Activated CD4-positive, CD25-positive, alpha-beta regulatory T cell (primary cell): Measurements from ENCODE around the gene HDHD5.

Experiments
- DNase-seq, 4 experiments: peaks; one replicate each; lab custom pipeline; 2025; lab: John Stamatoyannopoulos, UW

HDHD5 gene

DNA sequence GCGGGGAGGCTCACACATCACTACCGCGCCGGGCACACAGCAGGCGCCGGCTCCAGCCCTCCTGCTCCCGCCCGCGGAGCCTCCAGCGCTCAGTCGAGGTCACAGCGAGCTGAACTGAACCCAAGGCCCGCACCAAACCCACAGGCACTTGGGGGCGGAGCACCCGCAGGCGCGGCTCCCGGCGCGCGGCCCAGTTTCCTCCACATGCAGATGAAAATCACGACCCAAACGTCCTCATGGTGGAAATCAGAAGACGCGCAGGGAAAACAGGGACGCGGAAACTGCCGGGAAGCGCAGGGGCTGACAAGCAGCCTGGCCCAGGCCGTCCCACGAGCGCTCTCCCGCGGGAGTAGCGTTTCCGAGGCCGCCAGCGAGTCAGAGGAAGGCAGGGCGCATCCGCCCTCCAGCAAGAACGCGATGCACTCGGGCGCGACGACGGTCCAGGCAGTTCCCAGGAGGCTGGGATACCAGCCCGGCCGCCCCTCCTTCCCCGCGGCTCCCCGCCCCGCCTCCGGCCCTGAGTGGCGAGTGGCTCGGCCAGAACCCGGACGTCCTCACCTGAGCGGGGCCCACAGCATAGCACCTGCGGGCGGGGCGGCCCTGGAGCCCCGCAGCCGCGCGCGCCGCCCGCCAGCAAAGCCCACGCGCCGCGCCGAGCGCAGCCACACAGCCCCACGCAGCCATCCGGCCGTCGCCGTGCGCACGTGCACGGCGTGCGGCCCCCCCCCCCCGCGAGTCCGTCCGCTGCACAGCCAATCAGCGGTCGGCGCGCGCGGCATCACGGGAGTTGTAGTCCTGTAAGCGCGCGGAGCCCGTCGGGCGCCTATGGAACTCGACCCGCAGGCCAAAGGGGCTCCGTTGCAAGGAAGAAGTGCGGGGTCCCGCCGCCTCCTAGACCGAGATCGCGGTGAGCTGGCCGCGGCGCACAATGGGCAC, at the start of gene HDHD5:
Gene HDHD5, minus strand, starts transcription at position 710 of the 936 bp plus-strand sequence. Its CDS starts 26 bp downstream, at position 684.
- DNase-seq: peak; percentile 82 to 88 (median 86)

DNA sequence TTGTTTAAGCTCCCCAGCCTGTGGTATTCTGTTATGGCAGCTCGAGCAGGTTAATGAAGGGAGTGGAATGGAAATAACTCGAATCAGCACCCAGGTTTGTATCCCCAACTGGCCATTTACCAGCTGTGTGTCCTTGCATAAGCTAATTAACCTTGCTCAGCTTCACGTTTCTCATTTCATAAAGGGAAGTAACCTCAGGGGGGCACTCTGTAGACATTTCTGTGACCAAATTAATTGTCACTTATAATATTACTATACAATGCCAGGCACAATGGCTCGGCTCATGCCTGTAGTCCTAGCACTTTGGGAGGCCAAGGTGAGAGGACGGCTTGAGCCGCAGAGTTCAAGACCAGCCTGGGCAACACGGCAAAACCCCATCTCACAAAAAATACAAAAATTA, 46.4 kb upstream of the HDHD5 start:
- no peak for DNase-seq

DNA sequence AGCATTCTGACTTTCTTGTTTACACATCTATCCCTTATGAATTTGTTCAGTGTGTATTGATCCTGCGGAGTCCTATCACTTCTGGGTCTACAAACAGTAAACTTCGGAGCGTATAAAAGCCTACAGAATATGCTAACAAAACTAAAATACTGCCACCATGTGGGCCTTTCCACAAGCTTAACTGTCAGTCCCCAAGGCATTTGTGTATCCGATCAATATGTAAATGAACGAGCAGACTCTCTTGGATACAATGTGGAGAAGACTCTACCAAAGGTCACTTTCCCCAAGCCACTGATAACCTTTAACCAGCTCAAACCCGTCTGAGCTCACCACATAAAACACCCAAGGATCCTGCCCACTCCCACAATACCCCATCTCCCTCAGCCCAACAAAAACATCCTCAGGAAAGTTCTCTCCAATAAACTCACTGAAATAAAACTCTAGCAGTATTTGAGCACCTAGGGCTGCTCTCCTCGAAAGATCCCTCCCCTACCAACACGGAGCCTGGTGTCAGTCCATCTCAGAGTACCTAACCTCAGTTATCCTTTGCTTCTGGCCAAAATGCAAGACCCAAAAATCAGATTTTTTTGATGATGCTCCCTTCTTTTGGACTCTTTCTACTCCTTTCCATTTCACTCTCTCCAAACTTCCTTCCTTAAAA, 42.3 kb upstream of the HDHD5 start:
- DNase-seq: no peak

DNA sequence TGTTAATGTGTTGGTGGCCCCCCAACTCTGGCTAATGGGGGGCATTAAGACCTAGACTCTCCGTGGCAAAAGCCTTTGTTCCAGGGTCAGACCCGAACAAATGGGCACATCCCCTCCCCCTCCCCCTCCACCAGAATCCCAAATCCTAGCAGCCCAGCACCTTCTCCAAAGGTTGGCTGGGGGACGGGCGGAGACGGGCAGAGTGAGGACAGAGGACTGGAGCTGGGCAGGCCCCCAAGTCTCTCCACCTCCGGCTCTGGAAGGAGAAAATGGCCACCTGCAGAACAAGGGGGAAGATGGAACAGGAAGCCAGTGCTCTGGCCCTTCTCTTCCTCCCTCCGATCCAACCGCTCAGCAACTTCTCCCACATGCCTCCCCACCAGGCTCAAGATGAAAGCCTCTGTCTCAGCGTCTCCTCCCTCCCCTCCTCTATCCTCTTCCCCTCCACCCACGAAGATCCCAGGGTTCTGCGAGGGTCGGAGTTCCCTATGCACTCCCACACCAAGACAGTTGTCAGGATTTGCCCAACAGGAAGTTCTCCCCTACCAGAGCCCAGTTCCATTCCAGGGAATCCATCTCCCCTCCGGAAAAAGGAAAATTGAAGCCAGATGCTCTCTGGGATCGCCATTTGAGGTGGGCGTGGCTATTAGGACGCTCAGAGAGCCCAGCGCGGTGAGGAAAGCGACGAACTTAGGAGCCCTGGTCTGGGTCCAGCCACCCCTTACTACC, 40.1 kb upstream of the HDHD5 start:
- no peak for DNase-seq

DNA sequence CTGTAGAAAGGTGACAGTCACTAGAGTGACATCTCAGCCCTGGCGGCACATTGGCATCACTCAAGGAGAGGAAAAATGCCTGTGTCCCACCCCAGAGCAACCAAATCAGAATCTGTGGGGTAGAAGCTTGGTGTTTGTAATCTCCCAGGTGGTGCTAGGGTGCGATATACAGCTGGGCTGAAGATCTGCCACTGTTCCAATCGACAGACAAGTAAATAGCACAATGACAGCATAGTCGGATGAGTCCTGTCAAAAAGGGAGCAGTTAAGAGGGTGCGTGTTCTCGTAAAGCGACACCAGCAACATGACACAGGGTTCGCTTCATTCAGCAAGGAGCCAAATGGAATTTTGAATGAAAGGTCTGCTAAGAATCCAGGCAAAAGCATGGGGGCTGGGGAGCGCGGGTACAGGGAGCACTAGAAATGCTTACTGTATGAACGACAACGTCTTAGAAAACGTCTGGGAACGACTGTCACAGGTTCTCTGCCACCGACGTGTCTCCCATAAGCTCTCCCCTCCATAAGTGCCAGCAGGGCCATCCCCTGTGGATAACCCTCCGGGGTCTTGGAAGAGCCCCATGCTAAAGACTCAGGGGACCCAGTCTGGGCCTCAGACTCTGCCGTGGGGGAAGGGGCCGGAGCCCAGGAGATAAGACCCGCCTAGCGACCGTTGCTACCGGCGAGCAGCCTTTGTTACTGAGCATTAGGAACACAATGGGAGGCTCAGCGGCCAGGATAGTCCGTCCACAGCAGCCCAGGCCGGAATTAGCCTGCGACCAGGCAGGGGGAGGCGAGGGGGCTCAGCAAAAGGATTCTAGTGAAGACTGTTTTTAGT, 39.3 kb upstream of the HDHD5 start:
- DNase-seq: no peak

DNA sequence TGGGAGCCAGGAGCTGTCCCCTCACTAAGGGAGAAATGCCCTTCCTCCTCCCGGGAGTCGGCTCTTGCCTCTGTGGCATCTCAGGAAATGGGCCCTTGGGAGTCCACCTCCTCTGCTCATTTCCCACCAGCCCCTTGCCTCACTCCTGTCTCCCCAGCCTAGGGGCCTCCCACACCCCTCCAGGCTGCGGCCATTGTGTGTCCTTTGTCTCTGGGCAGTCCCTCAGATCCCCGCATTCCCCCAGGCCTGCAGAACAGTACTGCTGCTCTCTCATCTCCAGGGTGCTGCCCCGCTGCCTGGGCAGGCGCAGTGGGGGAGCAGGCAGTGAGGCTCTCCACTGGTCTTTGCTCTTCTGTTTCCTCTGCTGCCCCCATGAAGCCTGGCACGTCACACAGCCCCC, 35.1 kb upstream of the HDHD5 start:
- DNase-seq: no peak

DNA sequence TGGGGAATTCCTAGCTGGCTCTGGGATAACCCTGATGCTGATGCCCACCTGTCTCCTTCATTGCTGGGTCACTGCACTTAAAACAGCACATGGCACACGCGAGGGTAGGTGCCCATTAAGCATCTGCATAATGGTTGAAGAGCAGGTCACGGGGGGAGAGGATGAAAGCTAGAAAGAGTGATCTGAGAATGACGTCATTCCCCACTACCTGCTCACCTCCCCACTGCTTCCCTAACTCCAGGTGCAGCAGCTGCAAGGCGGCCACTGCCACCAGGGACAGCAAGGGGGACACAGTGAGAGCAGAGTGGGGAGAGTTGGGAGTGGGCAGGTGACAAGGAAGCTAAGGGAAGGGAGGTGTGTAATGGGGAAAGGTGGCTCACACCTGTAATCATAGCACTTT, 33.1 kb upstream of the HDHD5 start:
- no peak for DNase-seq

DNA sequence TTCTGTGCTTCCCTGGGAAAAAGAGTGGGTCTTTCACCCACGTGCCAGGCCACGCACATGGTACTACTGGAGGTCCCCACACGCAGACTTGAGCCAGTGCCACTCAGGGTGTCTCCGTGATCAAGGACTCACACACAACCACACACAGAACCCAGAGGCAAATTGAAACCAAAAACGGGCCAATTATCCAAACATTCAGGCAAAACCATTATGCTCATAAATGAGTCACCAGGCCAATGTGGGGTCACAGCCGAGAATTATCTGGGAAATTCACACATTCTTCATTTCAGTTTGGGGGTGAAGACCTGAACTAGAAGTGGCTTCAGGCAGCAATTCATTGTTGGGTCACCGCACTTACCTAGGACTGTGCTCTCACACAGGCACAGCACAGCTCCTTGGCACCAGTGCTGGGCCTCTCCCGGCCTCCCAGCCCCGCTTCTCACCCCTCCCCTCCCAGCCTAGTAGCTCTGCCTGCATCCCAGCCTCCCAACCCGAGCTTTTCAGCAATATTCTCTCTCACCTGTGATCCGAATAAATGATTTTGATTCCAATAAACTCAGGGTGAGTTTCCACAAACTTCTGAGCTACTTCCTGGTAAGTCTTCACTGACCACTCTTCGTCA, 32.2 kb upstream of the HDHD5 start:
- no peak for DNase-seq

DNA sequence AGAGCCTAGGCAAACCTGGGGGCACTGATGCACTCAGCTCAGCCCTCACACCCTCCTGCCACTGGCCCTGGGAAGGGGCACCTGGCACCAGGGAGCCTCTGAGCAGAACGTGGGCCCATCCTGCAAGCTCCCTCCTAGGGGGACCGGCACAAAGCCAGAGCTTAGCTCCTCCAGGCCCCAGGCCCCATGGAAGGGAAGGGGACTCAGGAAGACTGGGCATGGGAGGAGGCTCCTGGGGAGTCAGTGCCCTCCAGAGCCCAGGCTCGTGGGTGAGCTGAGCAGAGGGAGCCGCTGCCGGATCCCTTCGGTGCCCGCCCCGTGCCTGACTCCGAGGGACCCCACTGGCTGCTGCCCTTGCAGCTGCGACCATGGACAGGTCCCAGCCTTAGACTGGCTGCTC, 31.6 kb upstream of the HDHD5 start:
- no peak for DNase-seq

DNA sequence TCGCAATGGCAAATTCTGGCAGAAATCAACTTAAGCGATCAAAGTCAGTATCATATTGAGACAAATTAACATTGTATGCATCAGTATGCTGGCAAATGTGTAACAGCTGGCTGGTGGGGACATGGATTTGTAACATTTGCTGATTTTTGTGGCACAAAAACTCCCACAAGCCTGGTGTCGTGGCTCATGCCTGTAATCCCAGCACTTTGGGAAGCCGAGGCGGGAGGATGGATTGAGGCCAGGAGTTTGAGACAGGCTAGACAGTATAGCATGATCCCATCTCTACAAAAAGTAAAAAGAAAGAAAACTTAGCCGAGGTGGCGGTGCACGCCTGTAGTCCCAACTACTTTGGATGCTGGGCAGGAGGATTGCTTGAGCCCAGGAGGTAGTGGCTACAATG, 17.6 kb upstream of the HDHD5 start:
- DNase-seq: no peak

DNA sequence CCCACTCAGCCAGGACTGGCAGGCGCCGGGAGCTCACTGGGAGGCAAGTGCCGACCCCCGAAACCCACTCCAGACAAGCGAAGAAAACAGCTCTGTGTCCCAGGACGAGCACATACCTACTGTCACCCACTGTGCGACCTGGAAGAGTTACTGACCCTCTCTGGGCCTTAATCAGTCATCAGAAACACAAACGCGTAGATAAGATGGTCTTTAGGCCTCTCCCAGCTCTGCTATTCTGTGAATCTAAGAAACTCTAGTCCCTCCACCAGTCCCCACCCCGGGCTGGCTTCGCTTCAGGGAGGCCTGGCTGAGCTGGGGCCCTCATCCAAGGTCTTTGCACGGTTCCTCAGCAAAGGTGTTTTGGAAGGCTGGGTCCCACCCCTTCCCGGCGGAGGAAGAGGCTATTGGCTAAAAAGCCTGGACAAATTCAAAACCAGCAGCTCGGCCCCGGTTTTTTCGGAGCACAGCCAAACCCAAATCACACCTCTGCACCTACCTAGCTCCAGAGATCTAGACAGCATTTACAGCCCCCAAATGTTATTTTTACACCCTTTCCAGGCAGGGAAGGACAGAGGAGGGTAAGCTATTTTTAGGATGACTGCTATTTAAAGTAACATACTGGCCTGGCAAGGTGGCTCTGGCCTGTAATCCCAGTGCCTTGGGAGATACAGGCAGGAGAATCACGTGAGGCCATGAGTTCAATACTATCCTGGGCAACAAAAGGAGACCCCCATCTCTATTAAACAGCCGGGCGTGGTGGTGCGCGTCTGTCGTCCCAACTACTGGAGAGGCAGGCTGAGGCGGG, 13.2 kb upstream of the HDHD5 start:
- DNase-seq: no peak

DNA sequence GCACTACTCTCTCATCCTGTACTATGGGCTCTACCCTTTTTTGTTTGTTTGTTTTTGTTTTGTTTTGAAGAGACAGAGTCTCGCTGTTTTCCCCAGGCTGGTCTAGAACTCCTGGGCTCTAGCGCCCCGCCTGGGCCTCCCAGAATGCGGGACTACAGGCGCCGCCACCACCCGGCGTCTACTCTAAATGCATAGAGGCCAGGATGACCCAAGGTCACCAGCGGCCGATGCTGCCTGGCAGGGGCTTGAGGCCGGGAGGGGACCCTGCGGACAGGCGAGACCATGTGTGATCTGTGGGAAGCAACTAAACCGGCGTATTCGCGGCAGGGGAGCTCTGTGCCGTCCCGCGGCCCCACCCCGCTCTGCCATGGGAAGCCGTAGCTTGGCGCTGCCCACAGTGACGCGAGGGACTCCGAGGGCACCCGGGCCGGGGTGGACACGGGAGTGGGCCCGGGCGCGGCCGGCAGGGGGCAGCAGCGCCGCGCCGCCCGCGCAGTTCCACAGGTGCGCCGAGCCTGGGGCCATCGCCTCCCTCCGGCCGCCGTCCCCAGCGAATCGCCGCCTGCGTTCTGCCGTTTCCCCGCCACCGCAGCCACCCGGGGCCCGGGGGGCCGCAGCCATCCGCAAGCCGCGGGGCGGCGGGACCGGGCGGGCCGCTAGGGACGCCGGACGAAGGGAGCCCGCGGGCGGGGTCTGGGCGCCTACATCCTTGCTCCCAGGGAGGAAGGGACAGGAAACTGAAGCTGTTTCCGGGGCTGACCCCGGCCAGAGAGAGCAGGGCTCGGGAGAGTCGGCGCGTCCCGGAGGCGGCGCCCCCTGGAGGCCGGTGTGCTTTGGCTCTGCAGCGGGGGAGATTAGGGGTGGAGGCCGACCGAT, 12.3 kb upstream of the HDHD5 start:
- DNase-seq: peak; percentile 39 to 73 (median 65)

DNA sequence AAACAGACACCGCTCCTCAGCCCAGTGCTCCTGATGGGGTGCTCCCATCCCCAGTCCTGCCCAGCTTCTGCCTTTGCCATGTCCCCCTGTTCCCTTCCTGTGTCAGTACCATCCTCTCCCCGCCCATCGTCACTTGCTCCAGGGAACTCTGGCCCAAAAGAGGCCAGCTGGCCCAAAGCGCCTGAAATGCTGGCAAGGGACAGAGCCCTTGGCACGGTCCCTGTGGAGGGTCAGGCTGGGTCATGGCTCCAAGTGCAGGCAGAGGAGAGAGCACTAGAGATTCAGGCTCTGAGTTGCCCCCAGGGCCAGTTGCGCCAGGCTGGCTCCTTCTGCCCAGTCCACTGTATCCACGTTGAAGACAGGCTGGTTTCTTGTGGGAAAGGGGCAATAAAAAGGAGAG, 8.4 kb upstream of the HDHD5 start:
- DNase-seq: no peak

DNA sequence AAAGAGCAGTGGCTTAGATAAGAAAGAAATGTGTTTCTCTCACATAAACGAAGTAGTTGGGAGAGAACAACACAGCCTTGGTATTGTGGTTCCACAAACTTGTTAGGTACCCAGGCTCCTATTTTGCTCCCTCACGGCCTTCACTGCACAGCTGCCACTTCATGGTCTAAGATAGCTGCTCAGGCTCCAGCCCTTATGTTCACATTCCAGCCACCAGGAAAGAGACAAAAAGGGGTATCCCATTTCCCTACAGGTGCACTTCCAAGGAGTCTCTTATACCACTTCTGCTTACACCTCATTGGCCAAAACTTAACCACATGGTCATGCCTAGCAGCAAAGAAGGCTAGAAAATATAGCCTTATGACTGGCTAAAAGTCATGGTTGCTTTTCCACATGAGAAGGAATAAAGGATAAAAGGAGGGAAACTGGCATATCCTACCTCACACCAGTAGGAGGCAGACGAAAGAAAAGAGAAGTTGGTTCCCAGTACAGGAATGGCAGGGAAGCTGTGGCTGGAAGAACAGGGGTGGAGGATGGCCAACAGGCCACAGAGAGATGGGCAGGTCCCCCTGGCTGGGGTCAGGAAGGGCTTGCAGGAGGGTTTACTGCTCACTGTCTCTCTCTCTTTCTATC, 5.4 kb upstream of the HDHD5 start:
- no peak for DNase-seq

DNA sequence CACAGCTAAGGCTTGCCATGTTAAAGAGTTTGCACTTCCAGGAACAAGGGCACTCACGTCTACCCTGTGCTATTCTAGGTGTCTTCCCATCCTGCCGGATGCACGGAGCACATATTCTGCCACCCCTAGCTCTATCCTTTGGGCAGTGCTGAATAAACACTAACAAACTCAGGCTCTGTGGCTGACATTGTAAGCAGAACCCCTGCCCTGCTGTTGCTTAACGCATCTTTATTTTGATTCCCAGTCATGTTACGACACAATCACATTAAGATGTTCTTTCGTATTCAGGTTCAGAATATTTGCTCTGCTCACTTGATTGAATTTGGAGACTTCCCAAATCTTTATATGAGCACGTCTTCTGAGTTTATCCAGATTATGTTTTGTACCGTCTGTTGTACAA, 3.7 kb upstream of the HDHD5 start:
- DNase-seq: no peak

DNA sequence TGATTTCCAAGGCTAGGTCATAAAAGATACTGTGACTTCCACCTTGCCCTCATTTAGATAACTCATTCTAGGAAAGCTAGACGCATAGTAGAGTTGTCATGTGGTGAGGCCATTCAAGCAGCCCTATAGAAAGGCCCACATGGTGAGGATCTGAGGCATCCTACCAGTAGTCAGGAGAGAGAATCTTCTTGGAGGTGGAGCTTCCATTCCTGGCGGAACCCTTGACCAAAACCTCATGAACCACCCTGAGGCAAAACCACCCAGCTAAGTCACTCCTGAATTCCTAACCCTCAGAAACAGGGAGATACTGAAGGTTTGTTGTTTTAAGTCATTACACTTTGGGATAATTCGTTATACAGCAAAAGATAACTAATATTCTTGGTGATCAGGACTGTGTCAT, 2.9 kb upstream of the HDHD5 start:
- no peak for DNase-seq

DNA sequence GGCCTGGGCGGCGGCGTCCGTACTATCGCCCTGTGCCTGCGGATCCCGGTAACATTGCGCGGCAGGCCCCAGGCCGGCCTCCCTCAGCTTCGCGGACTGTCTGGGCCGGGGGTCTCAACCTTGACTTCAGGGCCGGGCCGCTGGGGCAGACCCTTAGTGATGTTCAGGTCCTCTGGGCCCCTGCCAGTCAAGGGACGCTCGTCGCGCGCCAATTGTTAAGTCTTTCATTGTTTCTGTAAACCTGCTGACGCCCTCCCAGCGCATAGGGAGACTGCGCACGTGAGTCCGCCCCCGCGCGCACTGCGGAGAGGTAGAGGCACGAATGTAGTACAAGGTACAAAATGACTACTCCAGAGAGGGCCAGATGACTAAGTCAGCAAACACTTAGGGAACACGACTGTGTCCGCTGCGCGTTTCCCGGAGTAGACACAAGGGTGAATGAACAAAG, 451 bp upstream of the HDHD5 start:
- DNase-seq: peak in 2 of 4 experiments; percentile 33 to 48

DNA sequence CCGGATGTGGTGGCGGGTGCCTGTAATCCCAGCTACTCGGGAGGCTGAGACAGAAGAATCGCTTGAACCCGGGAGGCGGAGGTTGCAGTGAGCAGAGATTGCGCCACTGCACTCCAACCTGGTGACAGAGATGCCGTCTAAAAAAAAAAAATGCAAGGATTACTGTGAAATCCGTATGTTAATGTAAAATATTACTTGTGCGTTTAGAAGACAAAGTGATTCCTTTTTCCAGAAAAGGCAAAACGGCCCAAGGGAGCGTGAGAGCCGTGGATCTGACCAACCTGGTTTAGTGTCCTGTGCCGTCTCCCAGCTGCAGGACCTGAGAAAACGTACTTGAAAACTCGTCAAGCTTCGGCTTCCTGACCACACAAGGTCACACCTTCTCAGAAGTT, 905 bp downstream of the HDHD5 start:
- DNase-seq: no peak

DNA sequence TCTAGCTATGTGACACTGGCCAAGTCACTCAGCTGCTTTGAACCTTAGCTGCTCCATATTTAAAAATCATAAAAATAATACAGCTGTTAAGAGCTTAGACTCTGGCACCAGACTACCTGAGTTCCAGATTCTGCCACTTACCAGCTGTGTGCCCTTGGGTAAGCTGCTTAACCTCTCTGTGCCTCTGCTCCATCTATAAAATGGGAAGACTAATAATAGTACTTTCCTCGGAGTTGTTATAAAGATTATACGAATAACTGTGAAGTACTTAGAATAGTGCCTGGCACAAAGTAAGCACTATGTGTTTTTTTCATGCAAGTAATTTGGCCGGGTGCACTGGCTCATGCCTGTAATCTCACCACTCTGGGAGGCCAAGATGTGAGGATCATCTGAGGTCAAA, 1.4 kb downstream of the HDHD5 start:
- no peak for DNase-seq
